H9 (cell line): ENCODE measurements around the gene IFITM1. TPM values are rescaled to one million over a fixed set of nuclear protein-coding genes. Genes with fewer than 3 reads are reported as not detected.

Source experiments
- DNase-seq: peaks from one replicate; pipeline ENCODE4 v3.0.0-alpha.2; 2017
- H2AFZ ChIP-seq: one replicate; pipeline ENCODE4 v1.6.1; 2013; ENCODE audit warnings: mild to moderate bottlenecking, low read length, control low read depth, moderate library complexity
- H2AK5ac ChIP-seq: 2 replicates; pipeline ENCODE4 v1.6.1; 2013; ENCODE audit warnings: low read length, control low read depth, mixed read lengths; ENCODE audit not compliant: insufficient read length
- H2BK120ac ChIP-seq: one replicate; pipeline ENCODE4 v1.6.1; 2013; ENCODE audit warnings: low read depth, mild to moderate bottlenecking, low read length, control low read depth, inconsistent platforms; ENCODE audit not compliant: poor library complexity, severe bottlenecking
- H2BK12ac ChIP-seq: 2 replicates; pipeline ENCODE4 v1.6.1; 2013; ENCODE audit warnings: low read length, control low read depth, mixed read lengths, low read depth; ENCODE audit not compliant: insufficient read length
- H2BK15ac ChIP-seq: 2 replicates; pipeline ENCODE4 v1.6.1; 2013; ENCODE audit warnings: low read depth, low read length, control low read depth
- H2BK20ac ChIP-seq: one replicate; pipeline ENCODE4 v1.6.1; 2013; ENCODE audit warnings: low read depth, mild to moderate bottlenecking, low read length, control low read depth, inconsistent platforms; ENCODE audit not compliant: poor library complexity, severe bottlenecking
- H2BK5ac ChIP-seq: 2 replicates; pipeline ENCODE4 v1.6.1; 2013; ENCODE audit warnings: low read length, control low read depth, mixed read lengths; ENCODE audit not compliant: insufficient read length
- H3K14ac ChIP-seq: 2 replicates; pipeline ENCODE4 v1.6.1; 2013; ENCODE audit warnings: low read length, control low read depth; ENCODE audit not compliant: insufficient read depth
- H3K18ac ChIP-seq: 2 replicates; pipeline ENCODE4 v1.6.1; 2013; ENCODE audit warnings: low read depth, mild to moderate bottlenecking, mixed read lengths, low read length, control low read depth; ENCODE audit not compliant: insufficient read length
- H3K23ac ChIP-seq: 2 replicates; pipeline ENCODE4 v1.6.1; 2013; ENCODE audit warnings: low read length, control low read depth, mixed read lengths, low read depth; ENCODE audit not compliant: insufficient read length
- H3K23me2 ChIP-seq: 2 replicates; pipeline ENCODE4 v1.6.1; 2013; ENCODE audit warnings: low read depth, mild to moderate bottlenecking, mixed read lengths, low read length, control low read depth; ENCODE audit not compliant: insufficient read length, poor library complexity, severe bottlenecking
- H3K27ac ChIP-seq: 2 replicates; pipeline ENCODE4 v1.5.1; 2013; ENCODE audit warnings: low read length, control low read depth, mixed read lengths, low read depth; ENCODE audit not compliant: insufficient read length
- H3K27me3 ChIP-seq: 2 replicates; pipeline ENCODE4 v1.6.1; 2013; ENCODE audit warnings: low read length, control low read depth, inconsistent platforms; ENCODE audit not compliant: insufficient read depth
- H3K4ac ChIP-seq: 2 replicates; pipeline ENCODE4 v1.6.1; 2013; ENCODE audit warnings: low read depth, mild to moderate bottlenecking, control low read depth, inconsistent platforms, low read length, moderate library complexity
- H3K4me1 ChIP-seq: 2 replicates; pipeline ENCODE4 v1.6.1; 2013; ENCODE audit warnings: low read length, control low read depth, inconsistent platforms; ENCODE audit not compliant: insufficient read depth
- H3K4me2 ChIP-seq: 2 replicates; pipeline ENCODE4 v1.6.1; 2013; ENCODE audit warnings: low read length, control low read depth, mixed read lengths; ENCODE audit not compliant: insufficient read length, insufficient read depth
- H3K56ac ChIP-seq: 2 replicates; pipeline ENCODE4 v1.6.1; 2013; ENCODE audit warnings: low read depth, mild to moderate bottlenecking, mixed read lengths, low read length, control low read depth; ENCODE audit not compliant: insufficient read length
- H3K79me1 ChIP-seq: 2 replicates; pipeline ENCODE4 v1.6.1; 2013; ENCODE audit warnings: low read depth, mild to moderate bottlenecking, moderate library complexity, low read length, control low read depth, inconsistent platforms; ENCODE audit not compliant: insufficient read depth, poor library complexity, severe bottlenecking
- H3K79me2 ChIP-seq: 2 replicates; pipeline ENCODE4 v1.6.1; 2013; ENCODE audit warnings: low read length, control low read depth, inconsistent platforms; ENCODE audit not compliant: insufficient read depth
- H3K9ac ChIP-seq: 2 replicates; pipeline ENCODE4 v1.6.1; 2013; ENCODE audit warnings: low read length, control low read depth, mixed read lengths; ENCODE audit not compliant: insufficient read length; ENCODE audit errors: extremely low read depth
- H3K9me3 ChIP-seq: one replicate; pipeline ENCODE4 v1.6.1; 2013; ENCODE audit warnings: low read depth, low read length, inconsistent platforms; ENCODE audit not compliant: control insufficient read depth
- H3T11ph ChIP-seq: one replicate; pipeline ENCODE4 v1.6.1; 2013; ENCODE audit warnings: mild to moderate bottlenecking, low read length, control low read depth, inconsistent platforms
- H4K20me1 ChIP-seq: one replicate; pipeline ENCODE4 v1.6.1; 2013; ENCODE audit not compliant: control insufficient read depth, insufficient read length, insufficient read depth
- H4K5ac ChIP-seq: 2 replicates; pipeline ENCODE4 v1.6.1; 2013; ENCODE audit warnings: low read depth, mild to moderate bottlenecking, mixed read lengths, low read length, control low read depth; ENCODE audit not compliant: insufficient read length
- H4K8ac ChIP-seq: replicated peaks from 2 replicates; pipeline ENCODE4 v1.6.1; 2013; ENCODE audit warnings: low read length, control low read depth, mixed read lengths, low read depth; ENCODE audit not compliant: insufficient read length
- H4K91ac ChIP-seq: 2 replicates; pipeline ENCODE4 v1.6.1; 2013; ENCODE audit warnings: low read depth, mild to moderate bottlenecking, moderate library complexity, mixed read lengths, low read length, control low read depth; ENCODE audit not compliant: insufficient read length
- H3K27ac Mint-ChIP-seq, 3 experiments: 2 replicates in 2 of 3; 3 replicates in 1 of 3; pipeline ENCODE4 v1.8.0; 2020 to 2021; ENCODE audit warnings: mixed read lengths in 3 of 3, mild to moderate bottlenecking in 1 of 3, moderate library complexity in 1 of 3
- H3K27me3 Mint-ChIP-seq: 2 replicates; pipeline ENCODE4 v1.8.0; 2021; ENCODE audit warnings: low read depth, mild to moderate bottlenecking, moderate library complexity, mixed read lengths
- H3K36me3 Mint-ChIP-seq, 3 experiments: 2 replicates in 2 of 3; 3 replicates in 1 of 3; pipeline ENCODE4 v1.8.0; 2020 to 2021; ENCODE audit warnings: low read depth in 3 of 3, mixed read lengths in 3 of 3; ENCODE audit not compliant: insufficient read depth in 1 of 3
- H3K4me1 Mint-ChIP-seq, 2 experiments: 2 replicates each; pipeline ENCODE4 v1.8.0; 2020; ENCODE audit warnings: mixed read lengths in 2 of 2
- H3K4me3 Mint-ChIP-seq, 2 experiments: 2 replicates in 1 of 2; 3 replicates in 1 of 2; pipeline ENCODE4 v1.8.0; 2020 to 2021; ENCODE audit warnings: mild to moderate bottlenecking in 2 of 2, mixed read lengths in 2 of 2, moderate library complexity in 1 of 2
- H3K9me3 Mint-ChIP-seq, 2 experiments: 2 replicates in 1 of 2; 3 replicates in 1 of 2; pipeline ENCODE4 v1.8.0; 2020; ENCODE audit warnings: mild to moderate bottlenecking in 2 of 2, mixed read lengths in 2 of 2, moderate library complexity in 1 of 2
- CTCF ChIP-seq: fragments of 200-600 bp; sonication (generic); conservative IDR thresholded peaks from 3 replicates; pipeline ENCODE4 v1.8.0; 2021; ENCODE audit warnings: antibody characterized with exemption, mild to moderate bottlenecking
- WGBS: extraction: QIAGEN DNeasy Blood & Tissue Kit; methylation state at CpG from one replicate; pipeline ENCODE4 v1.1.7; 2013; ENCODE audit warnings: missing lambda C conversion rate, low lambda C conversion rate, mixed read lengths; ENCODE audit not compliant: insufficient read length; ENCODE audit errors: extremely low coverage; 5-methylcytosine and 5-hydroxymethylcytosine counted together
- total RNA-seq: library from RNA; stranded (reverse); gene quantifications from 2 replicates; pipeline ENCODE4 v1.2.1, GENCODE V29; 2021

IFITM1 gene
- total RNA-seq, 1 experiment from 2014 or later: 500 TPM

- H3K4me2 ChIP-seq: no peak overlapping the region
- Mint-ChIP-seq H3K9me3 (peaks cover 2% of the 10 kb centered on the region in 2 experiments; a peak in 1 of 5 replicates), H3K27ac (no peak overlapping the region), H3K4me1 (peaks cover 24 to 34% of the 10 kb centered on the region in 2 experiments), H3K36me3 (no peaks in the 10 kb centered on the region; a peak in 2 of 7 replicates), H3K4me3 (no peak overlapping the region), H3K27me3 (no peaks in the 10 kb centered on the region; the same call in 1 of the 2 replicates)
- H3K9me3 ChIP-seq: no peaks in the 10 kb centered on the region
- no peak overlapping the region for H3K23ac ChIP-seq
- no peak overlapping the region for H3K9ac ChIP-seq
- no peaks in the 10 kb centered on the region for H3K79me1 ChIP-seq
- no peak overlapping the region for H3K56ac ChIP-seq
- no peak overlapping the region for H2BK20ac ChIP-seq
- no peak overlapping the region for H2AK5ac ChIP-seq
- no peak overlapping the region for H2AFZ ChIP-seq
- no peaks in the 10 kb centered on the region for H3K4me1 ChIP-seq
- H4K5ac ChIP-seq: no peak overlapping the region
- peak overlapping the region; percentile 27; the same call in 1 of the 2 replicates for H2BK15ac ChIP-seq
- no peak overlapping the region for H4K91ac ChIP-seq
- TF ChIP-seq CTCF: no peak
- H3K23me2 ChIP-seq: no peaks in the 10 kb centered on the region
- no peak overlapping the region for H2BK12ac ChIP-seq
- H3K14ac ChIP-seq: no peak overlapping the region
- H4K8ac ChIP-seq: no peak overlapping the region
- H2BK5ac ChIP-seq: no peak overlapping the region
- no peaks in the 10 kb centered on the region for H3K79me2 ChIP-seq
- H3T11ph ChIP-seq: no peak overlapping the region
- no peaks in the 10 kb centered on the region for H3K27me3 ChIP-seq
- no peaks in the 10 kb centered on the region for H4K20me1 ChIP-seq
- no peak overlapping the region for H2BK120ac ChIP-seq
- no peak for DNase-seq
- WGBS: no CpG with 5 or more reads among the region's 79 CpGs
- no peak overlapping the region for H3K4ac ChIP-seq
- H3K18ac ChIP-seq: no peak overlapping the region
- no peak overlapping the region for H3K27ac ChIP-seq
These were observed 32.9 kb upstream of the IFITM1 start for GRCh38 chr11:280706-281485.
